D721Med (cell line): ENCODE measurements around the gene AP2A2.

ENCODE experiments used
- DNase-seq: peaks from one replicate; pipeline ENCODE4 v3.0.0; 2011; ENCODE audit warnings: low spot score; ENCODE audit not compliant: insufficient read length
- FAIRE-seq: peaks from 2 replicates; lab custom pipeline; 2011; peaks lifted over from hg19 to GRCh38; lab: Jason Lieb, UNC
- CTCF ChIP-seq: IDR thresholded peaks from 2 replicates; pipeline ENCODE4 v1.5.1; 2012; ENCODE audit warnings: mild to moderate bottlenecking, control low read depth; ENCODE audit not compliant: insufficient read depth; ENCODE audit errors: missing control alignments

Gene AP2A2

GRCh38 chr11:1054143-1055108 lies 128.8 kb downstream of the AP2A2 start:
- FAIRE-seq (no peak), DNase-seq (no peak)
- no peak for TF ChIP-seq CTCF

- no peak for TF ChIP-seq CTCF
- FAIRE-seq (no peak), DNase-seq (no peak)
Measured at GRCh38 chr11:1055109-1055703, 129.5 kb downstream of the AP2A2 start.

- DNase-seq (no peak), FAIRE-seq (no peak)
- no peak for TF ChIP-seq CTCF
Measured at GRCh38 chr11:1055990-1056771, 130.5 kb downstream of the AP2A2 start.

- TF ChIP-seq CTCF = no peak
- DNase-seq = no peak
- no peak for FAIRE-seq
Measured at GRCh38 chr11:1057806-1058205, 132.1 kb downstream of the AP2A2 start.

- FAIRE-seq = no peak
- TF ChIP-seq CTCF = no peak
- DNase-seq = no peak
Measured at GRCh38 chr11:1059759-1060158, 134.1 kb downstream of the AP2A2 start.

- DNase-seq (no peak), FAIRE-seq (no peak)
- TF ChIP-seq CTCF = no peak
Measured at GRCh38 chr11:1060410-1060809, 134.7 kb downstream of the AP2A2 start.
